HG03196 (cell line): ENCODE results near the gene TMEM40.
"Not testable (repeated sequence)": the region's sequence is repeated elsewhere in the genome, so short reads cannot be mapped to it uniquely, and the experiment has no call there.

ENCODE experiments used
- ATAC-seq: cut with Tn5 transposase; IDR thresholded peaks from one replicate; pipeline ENCODE4 v1.9.1; 2021; ENCODE audit not compliant: unreplicated experiment

The TMEM40 gene

DNA sequence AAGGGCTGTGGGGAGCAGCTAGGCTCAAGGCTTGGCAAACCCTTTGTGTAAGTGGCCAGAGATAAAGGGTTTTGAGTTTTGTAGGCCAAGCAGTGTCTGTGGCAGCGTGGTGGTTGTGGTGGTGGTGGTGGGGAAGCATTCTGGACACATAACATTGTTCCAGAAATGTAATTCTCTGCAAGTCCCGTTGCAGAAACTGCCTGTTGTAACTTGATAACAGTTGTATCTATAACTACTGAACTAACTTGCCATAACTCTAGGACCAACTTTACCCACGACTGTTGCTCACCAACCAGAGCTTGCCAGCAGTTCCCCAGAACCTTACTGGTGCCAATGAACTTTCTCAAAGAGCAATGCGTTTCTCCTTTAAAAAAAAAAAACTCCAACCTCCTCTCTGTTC is 18.1 kb upstream of the TMEM40 start:
- no peak for ATAC-seq

DNA sequence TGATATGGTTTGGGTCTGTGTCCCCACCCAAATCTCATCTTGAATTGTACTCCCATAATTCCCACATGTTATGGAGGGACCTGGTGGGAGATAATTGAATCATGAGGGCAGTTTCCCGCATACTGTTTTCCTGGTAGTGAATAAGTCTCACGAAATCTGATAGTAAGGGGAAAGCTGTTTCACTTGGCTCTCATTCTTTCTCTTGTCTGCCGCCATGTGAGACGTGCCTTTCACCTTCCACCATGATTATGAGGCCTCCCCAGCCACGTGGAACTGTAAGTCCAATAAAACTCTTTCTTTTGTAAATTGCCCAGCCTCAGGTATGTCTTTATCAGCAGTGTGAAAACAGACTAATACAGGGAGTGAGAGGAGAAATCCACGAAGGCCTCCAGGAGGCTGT is 16.9 kb upstream of the TMEM40 start:
- ATAC-seq = not testable (repeated sequence)

GRCh38 chr3:12775226-12775625 is 16.2 kb upstream of the TMEM40 start:
- no peak for ATAC-seq

- no peak for ATAC-seq
These were observed 15.6 kb upstream of the TMEM40 start for GRCh38 chr3:12774619-12775018.

DNA sequence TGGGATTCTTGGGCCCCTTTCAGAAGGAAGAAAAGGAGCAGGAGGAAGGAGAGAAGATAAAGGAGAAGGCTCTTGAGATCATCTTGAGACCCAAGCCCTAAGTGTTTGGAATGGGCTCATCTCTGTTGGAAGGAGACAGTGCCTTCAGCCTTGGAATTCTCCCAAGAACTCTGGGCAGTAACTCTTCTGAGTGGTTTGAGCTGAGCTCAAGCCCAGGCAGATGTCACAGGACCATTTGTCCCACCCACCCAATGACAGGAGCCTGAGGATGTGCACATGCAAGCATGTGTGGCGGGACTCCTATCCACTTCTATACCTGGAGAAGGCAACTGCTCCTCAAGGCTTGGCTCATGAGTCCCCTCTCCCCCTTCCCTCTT is 14.6 kb upstream of the TMEM40 start:
- no peak for ATAC-seq

DNA sequence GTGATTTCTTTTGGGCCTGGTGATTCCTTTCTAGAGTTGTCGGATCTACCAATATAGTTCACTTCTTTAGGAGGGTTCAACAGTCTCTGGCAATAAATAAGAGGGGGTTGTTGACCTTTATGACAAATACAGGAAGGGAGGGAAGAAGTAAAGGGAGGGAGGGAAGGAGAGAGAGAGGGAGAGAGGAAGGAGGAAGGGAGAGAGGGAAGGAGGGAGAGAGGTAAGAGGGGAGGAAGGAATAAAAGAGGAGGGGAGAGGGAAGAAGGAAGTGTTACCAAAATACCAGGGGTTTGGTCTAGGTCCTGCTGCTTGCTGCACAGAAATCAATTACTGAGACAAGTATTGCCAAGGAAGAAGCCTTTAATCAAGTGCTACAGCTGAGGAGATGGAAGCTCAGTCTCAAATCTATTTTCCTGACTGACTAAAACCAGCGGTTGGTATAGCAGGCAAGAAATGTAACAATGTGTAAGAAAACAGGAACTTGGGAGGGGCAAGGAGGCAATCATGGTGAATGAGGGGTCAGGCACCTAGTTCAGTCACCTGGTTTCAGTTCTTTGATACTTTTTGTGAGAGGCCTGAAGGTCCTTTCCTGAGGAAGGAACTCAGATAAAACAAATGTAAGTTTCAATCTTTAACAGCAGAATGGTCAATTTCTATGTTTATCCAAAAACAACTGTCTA is 14.1 kb upstream of the TMEM40 start:
- no peak for ATAC-seq

DNA sequence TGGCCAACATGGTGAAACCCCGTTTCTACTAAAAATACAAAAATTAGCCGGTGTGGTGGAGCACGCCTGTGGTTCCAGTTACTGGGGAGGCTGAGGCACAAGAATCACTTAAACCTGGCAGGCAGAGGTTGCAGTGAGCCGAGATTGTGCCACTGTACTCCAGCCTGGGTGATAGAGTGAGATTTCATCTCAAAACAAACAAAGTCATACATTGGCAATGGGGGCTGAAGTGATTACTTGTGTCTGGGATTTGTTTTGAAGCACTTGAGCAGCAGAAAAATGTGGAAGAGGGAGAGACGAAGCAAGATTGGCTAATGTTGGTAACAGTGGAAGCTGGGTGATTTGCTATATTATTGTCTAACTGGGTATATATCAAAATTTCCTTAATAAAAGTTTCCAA is 13.4 kb upstream of the TMEM40 start:
- no peak for ATAC-seq

- ATAC-seq = no peak
These were observed 12.2 kb upstream of the TMEM40 start for GRCh38 chr3:12771236-12771635.

DNA sequence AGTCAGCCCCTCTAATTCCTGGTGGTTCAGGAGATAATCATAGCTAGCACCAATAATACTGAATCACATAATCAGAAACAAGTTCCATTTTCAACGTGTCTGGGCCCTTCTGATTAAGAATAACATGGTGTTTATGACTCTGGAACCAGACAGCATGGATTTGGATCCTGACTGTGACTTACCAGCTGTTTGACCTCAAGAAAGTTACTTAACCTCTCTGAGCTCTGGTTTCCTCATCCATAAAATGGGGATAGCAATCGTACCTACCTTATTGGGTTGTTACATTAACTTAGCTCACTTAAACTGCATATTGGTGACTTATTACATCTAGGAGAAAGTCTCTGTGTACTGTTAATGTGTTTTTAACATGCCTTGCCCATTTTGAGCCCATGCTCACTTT is 10.7 kb upstream of the TMEM40 start:
- no peak for ATAC-seq

DNA sequence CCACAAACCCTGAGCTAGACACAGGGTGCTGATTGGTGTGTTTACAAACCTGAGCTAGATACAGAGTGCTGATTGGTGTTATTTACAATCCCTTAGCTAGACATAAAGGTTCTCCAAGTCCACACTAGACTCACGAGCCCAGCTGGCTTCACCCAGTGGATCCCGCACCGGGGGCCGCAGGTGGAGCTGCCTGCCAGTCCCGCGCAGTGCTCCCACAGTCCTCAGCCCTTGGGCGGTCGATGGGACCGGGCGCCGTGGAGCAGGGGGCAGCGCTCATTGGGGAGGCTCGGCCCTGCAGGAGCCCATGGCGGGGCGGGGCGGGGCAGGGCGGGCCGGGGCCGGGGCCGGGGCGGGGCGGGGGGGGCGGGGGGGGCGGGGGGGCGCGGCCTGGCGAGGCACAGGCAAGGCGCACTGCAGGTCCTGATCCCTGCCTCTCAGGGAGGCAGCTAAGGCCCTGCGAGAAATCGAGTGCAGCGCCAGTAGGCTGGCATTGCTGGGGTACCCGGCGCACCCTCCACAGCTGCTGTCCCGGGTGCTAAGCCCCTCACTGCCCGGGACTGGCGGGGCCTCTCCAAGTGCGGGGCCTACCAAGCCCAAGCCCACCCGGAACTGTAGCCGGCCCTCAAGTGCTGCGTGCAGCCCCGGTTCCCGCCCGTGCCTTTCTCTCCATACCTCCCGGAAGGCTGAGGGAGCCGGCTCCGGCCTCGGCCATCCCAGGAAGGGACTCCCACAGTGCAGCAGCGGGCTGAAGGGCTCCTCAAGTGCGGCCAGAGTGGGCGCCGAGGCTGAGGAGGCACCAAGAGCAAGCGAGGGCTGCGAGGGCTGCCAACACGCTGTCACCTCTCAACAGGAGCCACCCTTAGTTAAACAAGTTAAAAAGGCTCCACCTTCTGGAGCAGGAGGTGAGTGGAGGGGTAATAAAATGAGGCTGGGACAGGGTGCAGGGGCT is 9.8 kb upstream of the TMEM40 start:
- ATAC-seq = no peak

DNA sequence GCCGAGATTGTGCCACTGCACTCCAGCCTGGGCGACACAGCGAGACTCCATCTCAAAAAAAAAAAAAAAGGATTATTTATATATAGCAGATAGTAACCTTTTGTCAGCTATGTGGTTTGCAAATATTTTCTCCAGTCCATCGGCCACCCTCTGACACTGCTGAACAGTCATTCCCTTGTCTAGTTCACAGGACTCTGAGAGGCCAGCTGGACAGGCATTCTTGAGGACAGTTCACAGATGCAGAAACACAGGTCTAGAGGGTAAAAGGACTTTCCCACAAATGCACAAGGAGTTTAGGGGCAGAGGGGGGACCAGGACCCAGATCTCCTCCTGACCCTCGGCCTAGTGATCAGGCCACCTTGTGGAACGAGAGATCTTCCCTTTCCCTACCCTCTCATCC is 7.5 kb upstream of the TMEM40 start:
- ATAC-seq = no peak

DNA sequence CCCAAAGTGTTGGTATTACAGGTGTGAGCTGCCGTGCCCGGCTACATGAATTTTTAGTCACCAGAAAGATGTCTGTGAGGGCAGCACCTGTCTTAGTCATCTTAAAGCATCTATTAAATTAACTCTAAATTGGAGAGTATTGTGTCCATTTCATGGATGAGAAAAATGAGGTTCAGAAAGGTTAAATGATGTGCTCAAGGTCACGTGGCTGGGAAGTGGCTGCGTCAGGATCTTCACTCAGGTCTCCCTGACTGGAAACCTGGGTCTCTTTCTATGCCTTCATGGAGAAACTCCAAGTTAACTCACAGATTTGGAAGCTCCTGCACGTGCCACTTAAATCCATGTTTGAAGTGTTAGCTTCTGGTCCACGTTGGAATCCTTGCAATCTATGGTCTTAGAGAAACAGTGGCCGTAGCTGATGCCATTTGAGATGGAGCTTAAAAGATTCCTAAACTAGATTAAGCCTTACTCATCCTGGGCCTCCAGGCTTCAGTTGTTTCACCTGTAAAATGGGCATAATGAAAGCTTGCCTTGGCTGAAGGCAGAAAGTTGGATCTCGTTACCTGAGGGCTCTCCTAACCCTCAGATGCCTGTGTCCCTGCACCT is 5.2 kb upstream of the TMEM40 start:
- ATAC-seq = no peak

GRCh38 chr3:12759693-12760565 is 870 bp upstream of the TMEM40 start:
- ATAC-seq = no peak

GRCh38 chr3:12758025-12758781 is 856 bp downstream of the TMEM40 start:
- no peak for ATAC-seq

DNA sequence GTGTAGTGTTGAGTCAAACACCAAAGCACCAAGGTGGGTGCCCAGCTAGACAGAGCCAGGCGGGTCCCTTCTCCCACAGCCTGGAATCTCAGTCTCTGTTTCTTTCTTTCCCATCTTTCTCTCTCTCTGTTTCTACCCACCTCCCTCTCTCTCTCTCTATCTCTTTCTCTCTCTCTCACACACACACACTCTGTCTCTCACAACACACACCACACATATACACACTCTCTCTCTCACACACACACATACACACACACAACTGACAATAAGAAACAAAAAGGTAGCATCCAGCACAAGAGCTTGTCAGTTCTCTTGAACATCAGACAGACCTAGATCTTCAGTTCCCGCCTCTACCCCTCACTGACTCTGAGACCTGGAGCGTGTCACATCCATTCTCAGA is 2.4 kb downstream of the TMEM40 start:
- no peak for ATAC-seq

- no peak for ATAC-seq
These were observed 2.9 kb downstream of the TMEM40 start for GRCh38 chr3:12756175-12756574.

GRCh38 chr3:12755754-12756153 is 3.3 kb downstream of the TMEM40 start:
- ATAC-seq = no peak

- no peak for ATAC-seq
These were observed 4.7 kb downstream of the TMEM40 start for GRCh38 chr3:12754313-12754712.

- no peak for ATAC-seq
These were observed 5.6 kb downstream of the TMEM40 start for GRCh38 chr3:12753275-12754028.

DNA sequence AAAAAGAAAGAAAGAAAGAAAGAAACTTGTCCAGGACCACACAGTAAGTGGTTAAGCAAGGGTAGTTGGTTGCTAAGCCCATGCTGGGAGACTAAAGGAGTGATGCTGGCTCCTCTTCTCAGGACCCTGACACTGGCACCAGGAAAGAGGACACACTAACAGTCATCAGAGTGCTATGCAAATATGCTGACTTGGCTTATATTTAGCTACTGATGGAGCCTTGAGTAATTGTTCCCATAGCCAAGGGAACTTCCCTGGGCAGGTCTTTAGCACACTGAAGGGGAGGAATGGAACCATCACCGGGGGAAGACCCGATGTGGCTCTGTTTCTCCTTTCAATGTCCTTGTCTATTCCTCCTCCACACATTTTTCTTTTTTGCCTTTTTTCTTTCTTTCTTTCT is 6.2 kb downstream of the TMEM40 start:
- ATAC-seq = no peak
